Measurements from ENCODE around the gene CHRNB2. TPM values are rescaled to one million over a fixed set of nuclear protein-coding genes. Genes with fewer than 3 reads are reported as not detected.
A peak's percentile ranks its signal among the peaks of the same experiment; 100 is the strongest.

The CHRNB2 gene
- total and polyA plus RNA-seq, 9 of the 15 experiments (the other 6 are each of a cell fraction or from before 2014, with no cell fraction given), result 0.01 TPM; not detected in 8

- peak; percentile 90; the same call in 1 of the 2 replicates for TF ChIP-seq MTA3 (IDR thresholded peaks at IDR 0.05; ENCODE audit: borderline replicate concordance)
- TF ChIP-seq ZNF740 (CRISPR knock-in tag; IDR thresholded peaks at IDR 0.05), result peak; percentile 58; the same call in 1 of the 2 replicates
- peak in 1 of 2 experiments; percentile 72; a peak in 2 of 4 replicates for TF ChIP-seq ZNF740 (tag; IDR thresholded peaks at IDR 0.05)
- TF ChIP-seq HMG20B (CRISPR knock-in tag; IDR thresholded peaks at IDR 0.05), result no peak
- TF ChIP-seq NKRF (IDR thresholded peaks at IDR 0.05; ENCODE audit: borderline replicate concordance), result peak; percentile 90
- peak; percentile 78 for TF ChIP-seq LCOR (CRISPR knock-in tag; IDR thresholded peaks at IDR 0.05)
- TF ChIP-seq MAFG (tag; conservative IDR thresholded peaks at IDR 0.05), result no peak
- peak; percentile 72 for TF ChIP-seq TAF1 (IDR thresholded peaks at IDR 0.05; ENCODE audit: control insufficient read depth, extremely low read depth, insufficient read depth, low read length, severe bottlenecking)
- TF ChIP-seq ZBTB40 (IDR thresholded peaks at IDR 0.05), result no peak
- no peak for TF ChIP-seq ZBTB40 (CRISPR knock-in tag; IDR thresholded peaks at IDR 0.05)
- TF ChIP-seq NR3C1 (CRISPR knock-in tag; IDR thresholded peaks at IDR 0.05), result no peak
- TF ChIP-seq BCL6 (CRISPR knock-in tag; IDR thresholded peaks at IDR 0.05), result no peak
- TF ChIP-seq GATAD2A (IDR thresholded peaks at IDR 0.05), result no peak; the same call in 1 of the 2 replicates
- no peak for TF ChIP-seq ZNF717 (CRISPR knock-in tag; IDR thresholded peaks at IDR 0.05)
Observed at GRCh38 chr1:154627257-154628120, 59.9 kb downstream of the CHRNB2 start (continued).
